GM12892 (cell line): ENCODE measurements around the gene ATP4B.

Experiments
- POLR2A ChIP-seq: IDR thresholded peaks from 2 replicates; pipeline ENCODE4 v1.6.1; 2011; ENCODE audit warnings: low read depth, low read length, control low read depth
- TAF1 ChIP-seq: IDR thresholded peaks from 2 replicates; pipeline ENCODE4 v1.6.1; 2011; ENCODE audit warnings: low read depth, mild to moderate bottlenecking, control low read depth, low read length, borderline replicate concordance

- TF ChIP-seq TAF1 (no peak), POLR2A (no peak)
Measured at GRCh38 chr13:113637262-113638160, 20.5 kb downstream of the ATP4B start.
